UCSD-AML1 (cell line): Measurements from ENCODE around the gene JDP2.

Experiments used
- DNase-seq: peaks from one replicate; lab custom pipeline; 2025; ENCODE audit not compliant: unreplicated experiment; lab: John Stamatoyannopoulos, UW

Gene JDP2

GRCh38 chr14:75511201-75511600 lies 83.4 kb downstream of the JDP2 start:
- no peak for DNase-seq

- peak; percentile 31 for DNase-seq
Measured at GRCh38 chr14:75513911-75514672, 86.3 kb downstream of the JDP2 start.

- peak; percentile 28 for DNase-seq
Measured at GRCh38 chr14:75514673-75515628, 87.1 kb downstream of the JDP2 start.

GRCh38 chr14:75515629-75515996 lies 87.8 kb downstream of the JDP2 start:
- DNase-seq = no peak

GRCh38 chr14:75518625-75519024 lies 90.8 kb downstream of the JDP2 start:
- peak; percentile 38 for DNase-seq

GRCh38 chr14:75519394-75519793 lies 91.6 kb downstream of the JDP2 start:
- no peak for DNase-seq

- no peak for DNase-seq
Measured at GRCh38 chr14:75519826-75520728, 92.3 kb downstream of the JDP2 start.

GRCh38 chr14:75520852-75521251 lies 93.0 kb downstream of the JDP2 start:
- no peak for DNase-seq

- peak; percentile 26 for DNase-seq
Measured at GRCh38 chr14:75521415-75522199, 93.8 kb downstream of the JDP2 start.

- DNase-seq = peak; percentile 61
Measured at GRCh38 chr14:75522224-75522982, 94.6 kb downstream of the JDP2 start, which contains the start of gene BATF. BATF (plus strand) TSS chr14:75522469; CDS start chr14:75522683, 214 bp downstream.

- no peak for DNase-seq
Measured at GRCh38 chr14:75522983-75523318, 95.1 kb downstream of the JDP2 start.
